Ovary (tissue), 3 donors: ENCODE measurements around the gene TMEM63C.

Experiments
- CTCF ChIP-seq, 3 donors: fragments of 450-650 bp in 2 of 3; fragments of 200-600 bp in 1 of 3; IDR thresholded peaks; one replicate each; pipeline versions ENCODE4 v1.5.1 to v1.8.0; 2016 to 2022; ENCODE audit warnings: antibody characterized with exemption in 3 of 3, mild to moderate bottlenecking in 1 of 3
- EP300 ChIP-seq: sonication (generic); formaldehyde crosslinking; IDR thresholded peaks from one replicate; pipeline ENCODE4 v1.6.1; 2017; ENCODE audit warnings: antibody characterized with exemption
- POLR2A ChIP-seq: fragments of 450-650 bp; IDR thresholded peaks from one replicate; pipeline ENCODE4 v1.6.1; 2017; ENCODE audit warnings: antibody characterized with exemption, mild to moderate bottlenecking, moderate library complexity
- donor health status: DM: no; HTN: no; CAD: no.

GRCh38 chr14:77271113-77271710, 89.6 kb downstream of the TMEM63C start, which contains the start of gene NGB:
- no peak for TF ChIP-seq POLR2A
- no peak for TF ChIP-seq CTCF (IDR thresholded peaks at IDR 0.05)
- TF ChIP-seq EP300 = no peak
